K562 (cell line): ENCODE data around the gene PYGB. TPM values are rescaled to one million over a fixed set of nuclear protein-coding genes. Genes with fewer than 3 reads are reported as not detected.

Experiments used
- ATAC-seq: fragments of 200-7000 bp; cut with Tn5 transposase; 3 replicates; pipeline ENCODE4 v1.9.1; 2020; ENCODE audit warnings: moderate library complexity
- BruUV-seq: library from RNA; stranded (reverse); fragments of 400-500 nt; replicated peaks from 2 replicates; lab custom pipeline; 2021; lab: Mats Ljungman, UMichigan
- CTCF ChIA-PET: fragments of 300-600 bp; formaldehyde crosslinking; extraction: SDS; loops from one replicate; lab custom pipeline; 2021; ENCODE audit warnings: low intra/inter-chr PET ratio; lab: Yijun Ruan, JAX
- POLR2A ChIA-PET: fragments of 300-600, 350-650 bp; sonication (Branson Sonifier 250); formaldehyde crosslinking; extraction: SDS; loops from one replicate; lab custom pipeline; 2021; ENCODE audit warnings: antibody characterized with exemption, inconsistent platforms; lab: Yijun Ruan, JAX
- DNase-seq, 4 experiments: peaks; one replicate each; pipeline versions ENCODE4 v3.0.0 to v3.0.0-alpha.2; 2011 to 2018; ENCODE audit warnings: low spot score in 3 of 4, mixed read lengths in 3 of 4; ENCODE audit errors: extremely low read depth in 1 of 4
- FAIRE-seq: peaks from 2 replicates; lab custom pipeline; 2011; peaks lifted over from hg19 to GRCh38; lab: Jason Lieb, UNC
- H2AFZ ChIP-seq: 2 replicates; pipeline ENCODE4 v1.6.0; 2011; ENCODE audit warnings: low read depth, low read length, control low read depth, inconsistent platforms
- H3K27ac ChIP-seq: fragments of 200-600 bp; 3 replicates; pipeline ENCODE4 v1.8.0; 2011; ENCODE audit warnings: low read depth, mild to moderate bottlenecking, control low read depth, inconsistent platforms, low read length, moderate library complexity, mixed read lengths; ENCODE audit errors: extremely low read depth
- H3K27me3 ChIP-seq, 2 experiments: fragments of 300-600 bp in 1 of 2; 2 replicates in 1 of 2; 3 replicates in 1 of 2; pipeline versions ENCODE4 v1.6.0 to v1.8.0; 2011; ENCODE audit warnings: inconsistent platforms in 2 of 2, low read length in 2 of 2, mild to moderate bottlenecking in 1 of 2, mixed read lengths in 1 of 2, moderate library complexity in 1 of 2; ENCODE audit not compliant: control insufficient read depth in 2 of 2, insufficient read depth in 2 of 2
- H3K36me3 ChIP-seq: fragments of 300-600 bp; 3 replicates; pipeline ENCODE4 v1.8.0; 2011; ENCODE audit warnings: mild to moderate bottlenecking, low read length, inconsistent platforms; ENCODE audit not compliant: control insufficient read depth, insufficient read depth
- H3K4me1 ChIP-seq, 2 experiments: fragments of 200-600 bp in 1 of 2; replicated peaks in 1 of 2; 2 replicates in 1 of 2; 3 replicates in 1 of 2; pipeline versions ENCODE4 v1.5.1 to v1.8.0; 2011; ENCODE audit warnings: inconsistent platforms in 2 of 2, low read length in 2 of 2, mild to moderate bottlenecking in 1 of 2, mixed read lengths in 1 of 2, moderate library complexity in 1 of 2; ENCODE audit not compliant: control insufficient read depth in 2 of 2, insufficient read depth in 2 of 2
- H3K4me2 ChIP-seq: 2 replicates; pipeline ENCODE4 v1.6.1; 2011; ENCODE audit warnings: low read length, control low read depth, inconsistent platforms, mixed read lengths; ENCODE audit not compliant: insufficient read depth
- H3K4me3 ChIP-seq: fragments of 200-600 bp; sonication (generic), shearing (Covaris generic); 2 replicates; pipeline ENCODE4 v1.5.1; 2016; ENCODE audit warnings: control low read depth, inconsistent platforms
- H3K79me2 ChIP-seq: fragments of 200-600 bp; 3 replicates; pipeline ENCODE4 v1.8.0; 2011; ENCODE audit warnings: low read length, inconsistent platforms; ENCODE audit not compliant: control insufficient read depth, insufficient read depth
- H3K9ac ChIP-seq, 2 experiments: 2 replicates each; pipeline versions ENCODE4 v1.6.0 to v1.6.1; 2011; ENCODE audit warnings: low read depth in 2 of 2, low read length in 2 of 2, control low read depth in 1 of 2, inconsistent platforms in 1 of 2, mild to moderate bottlenecking in 1 of 2, mixed read lengths in 1 of 2; ENCODE audit not compliant: insufficient read depth in 1 of 2
- H3K9me1 ChIP-seq: one replicate; pipeline ENCODE4 v1.6.0; 2011; ENCODE audit warnings: inconsistent platforms, mild to moderate bottlenecking, low read length, moderate library complexity; ENCODE audit not compliant: control insufficient read depth, insufficient read depth
- H3K9me3 ChIP-seq: replicated peaks from 2 replicates; pipeline ENCODE4 v1.5.1; 2011; ENCODE audit warnings: low read depth, low read length, inconsistent platforms; ENCODE audit not compliant: control insufficient read depth, insufficient read depth
- H4K20me1 ChIP-seq: replicated peaks from 2 replicates; pipeline ENCODE4 v1.6.1; 2011; ENCODE audit warnings: low read length, inconsistent platforms, mixed read lengths; ENCODE audit not compliant: control insufficient read depth, insufficient read depth
- NR2C2 ChIP-seq, 2 experiments: fragments of 200-800 bp in 1 of 2; sonication (Bioruptor generic) in 1 of 2; sonication (generic) in 1 of 2; formaldehyde crosslinking in 1 of 2; IDR thresholded peaks; 2 replicates each; pipeline versions ENCODE4 v1.6.1 to v1.8.0; 2016 to 2022; ENCODE audit warnings: mild to moderate bottlenecking in 1 of 2, missing compliant biosample characterization in 1 of 2, missing genetic modification characterization in 1 of 2, missing genetic modification reagents in 1 of 2
- RBFOX2 ChIP-seq: fragments of 200-400 bp; formaldehyde crosslinking; IDR thresholded peaks from 2 replicates; pipeline ENCODE4 v1.6.1; 2017; ENCODE audit warnings: low read depth, mild to moderate bottlenecking, low read length, moderate library complexity
- SMAD4 ChIP-seq: fragments of 250-450 bp; sonication (Bioruptor Pico); conservative IDR thresholded peaks from 2 replicates; pipeline ENCODE4 v1.8.0; 2021; ENCODE audit warnings: inconsistent platforms, mild to moderate bottlenecking, moderate library complexity
- SRSF7 ChIP-seq: fragments of 200-400 bp; formaldehyde crosslinking; optimal IDR thresholded peaks from 2 replicates; pipeline ENCODE3; 2017; ENCODE audit warnings: mild to moderate bottlenecking, low read depth, low read length
- ZNF175 ChIP-seq: fragments of 200-800 bp; sonication (Bioruptor generic); IDR thresholded peaks from 2 replicates; pipeline ENCODE4 v1.6.1; 2016; ENCODE audit warnings: low read depth, mild to moderate bottlenecking, missing genetic modification characterization, missing compliant biosample characterization
- WGBS: fragments of 100-300 bp; shearing (Covaris generic); methylation state at CpG from one replicate; pipeline ENCODE4 v1.1.6; 2016; ENCODE audit warnings: low coverage, mixed read lengths; ENCODE audit not compliant: insufficient coverage; ENCODE audit errors: missing lambda C conversion rate; 5-methylcytosine and 5-hydroxymethylcytosine counted together
- in situ Hi-C: fragments of 300-500 bp; cut with MboI; formaldehyde crosslinking; loops from 4 replicates; pipeline ENCODE4 v1.15.0; 2018; ENCODE audit warnings: inconsistent platforms, mixed read lengths
- intact Hi-C: fragments of 100-400 bp; cut with micrococcal nuclease; formaldehyde crosslinking; loops from 2 replicates; pipeline ENCODE4 v1.14.2; 2022
- polyA plus RNA-seq, 8 experiments: library from polyadenylated mRNA; depleted of rRNA in 4 of 8; stranded (reverse) in 5 of 8; unstranded in 3 of 8; fragments of >200 nt; fragmentation: Nextera tagmentation in 2 of 8; fragmentation: Illumina TruSeq in 1 of 8; extraction: Ambion mirVana in 2 of 8; extraction: Trizol in 1 of 8; gene quantifications; 2 replicates each; pipeline versions ENCODE4 v1.2.1 to v1.2.3, GENCODE V29; 2011 to 2014; ENCODE audit warnings: inconsistent platforms in 1 of 8, missing spikeins in 1 of 8
- total RNA-seq, 7 experiments: library from RNA; depleted of rRNA in 6 of 7; stranded (reverse); fragments of >200 nt in 6 of 7; fragmentation: Illumina TruSeq in 2 of 7; extraction: Trizol in 2 of 7; gene quantifications; 2 replicates each; pipeline versions ENCODE4 v1.2.1 to v1.2.3, GENCODE V29; 2011 to 2021; ENCODE audit warnings: low replicate concordance in 1 of 7

PYGB gene
- total and polyA plus RNA-seq, 9 of the 15 experiments (the other 6 are each of a cell fraction or from before 2014, with no cell fraction given), result 0.34 to 18.0 (median 9.8) TPM

- ATAC-seq (no peak), FAIRE-seq (no peak), DNase-seq (no peak)
- Histone ChIP-seq H3K27ac (no peak overlapping the region; the same call in 2 of the 3 replicates), H3K79me2 (no peaks in the 10 kb centered on the region), H3K9me3 (no peaks in the 10 kb centered on the region), H3K9me1 (no peaks in the 10 kb centered on the region), H4K20me1 (no peaks in the 10 kb centered on the region), H3K4me1 (peaks cover 9 to 20% of the 10 kb centered on the region in 2 experiments), H3K36me3 (no peaks in the 10 kb centered on the region), H2AFZ (peak overlapping the region; percentile 45; the same call in 1 of the 2 replicates), H3K27me3 (no peaks in the 10 kb centered on the region), H3K4me3 (no peak overlapping the region), H3K4me2 (no peak overlapping the region), H3K9ac (peak overlapping the region in 1 of 2 experiments; percentile 17; a peak in 2 of 4 replicates)
- POLR2A ChIA-PET, result interaction anchor here (0.6 to 1.5 kb wide), 2 partner anchors 12 to 26 kb away, joined by 3 to 4 read pairs; no protein-coding TSS in a partner anchor
- in situ Hi-C loops, result no loop called here
- WGBS, result 62% methylated on average over 16 of the region's 19 CpGs
- BruUV-seq, result no TSS peak
- CTCF ChIA-PET, result interaction anchor here (0.6 kb wide), 1 partner anchor 29 kb away, joined by 6 read pairs; no protein-coding TSS in a partner anchor
- no peak for TF ChIP-seq SRSF7
- 0 out of 2 replicates have a peak, but pooled peaks have one; percentile 11 for TF ChIP-seq SMAD4 (CRISPR knock-in tag)
- no peak for TF ChIP-seq NR2C2 (CRISPR knock-in tag; IDR thresholded peaks at IDR 0.05)
- no peak for TF ChIP-seq NR2C2 (tag; IDR thresholded peaks at IDR 0.05)
- TF ChIP-seq ZNF175 (CRISPR knock-in tag), result 0 out of 2 replicates have a peak, but pooled peaks have one; percentile 8
- TF ChIP-seq RBFOX2, result peak; percentile 14; the same call in 1 of the 2 replicates
- intact Hi-C loops, result no loop called here
Observed at GRCh38 chr20:25239387-25240370, 8.2 kb upstream of the PYGB start.
